IMR-90 (cell line): ENCODE measurements around the gene C19orf25. TPM values are rescaled to one million over a fixed set of nuclear protein-coding genes. Genes with fewer than 3 reads are reported as not detected.
A peak's percentile ranks its signal among the peaks of the same experiment; 100 is the strongest.

ENCODE experiments used
- ATAC-seq: fragments of 200-7000 bp; cut with Tn5 transposase; 2 replicates; pipeline ENCODE4 v1.9.1; 2020; ENCODE audit warnings: low read depth, mild to moderate bottlenecking, moderate library complexity
- BruUV-seq: library from RNA; stranded (reverse); fragments of 400-500 nt; replicated peaks from 2 replicates; lab custom pipeline; 2021; lab: Mats Ljungman, UMichigan
- CTCF ChIA-PET: fragments of 300-600 bp; formaldehyde crosslinking; extraction: SDS; loops from one replicate; lab custom pipeline; 2021; ENCODE audit warnings: antibody characterized with exemption; lab: Yijun Ruan, JAX
- POLR2A ChIA-PET: fragments of 300-600 bp; sonication (Branson Sonifier 250); formaldehyde crosslinking; loops from one replicate; lab custom pipeline; 2022; ENCODE audit warnings: antibody characterized with exemption; ENCODE audit not compliant: unreplicated experiment; lab: Charles Lee
- DNase-seq: peaks from one replicate; pipeline ENCODE4 v3.0.0; 2013
- H2AFZ ChIP-seq: replicated peaks from 2 replicates; pipeline ENCODE3; 2013; ENCODE audit warnings: low read length, mild to moderate bottlenecking; ENCODE audit not compliant: poor library complexity
- H2AK5ac ChIP-seq: 2 replicates; pipeline ENCODE4 v1.6.1; 2013; ENCODE audit warnings: low read depth, low read length, inconsistent platforms
- H2AK9ac ChIP-seq: replicated peaks from 2 replicates; pipeline ENCODE3; 2013; ENCODE audit warnings: mild to moderate bottlenecking, low read depth, low read length, moderate library complexity; ENCODE audit not compliant: poor library complexity
- H2BK120ac ChIP-seq: 2 replicates; pipeline ENCODE4 v1.6.1; 2013; ENCODE audit warnings: low read depth, low read length, inconsistent platforms
- H2BK15ac ChIP-seq: 3 replicates; pipeline ENCODE4 v1.6.1; 2013; ENCODE audit warnings: low read depth, low read length, inconsistent platforms
- H2BK20ac ChIP-seq: 2 replicates; pipeline ENCODE4 v1.6.1; 2013; ENCODE audit warnings: low read depth, mild to moderate bottlenecking, inconsistent platforms, low read length, moderate library complexity
- H2BK5ac ChIP-seq: 2 replicates; pipeline ENCODE4 v1.6.1; 2013; ENCODE audit warnings: mild to moderate bottlenecking, low read depth, low read length, inconsistent platforms; ENCODE audit not compliant: poor library complexity, severe bottlenecking
- H3K14ac ChIP-seq: replicated peaks from 2 replicates; pipeline ENCODE4 v1.6.1; 2013; ENCODE audit warnings: low read depth, low read length, inconsistent platforms
- H3K18ac ChIP-seq: 2 replicates; pipeline ENCODE4 v1.6.1; 2013; ENCODE audit warnings: low read depth, low read length, control low read depth
- H3K23ac ChIP-seq: 2 replicates; pipeline ENCODE4 v1.6.1; 2013; ENCODE audit warnings: low read depth, low read length, inconsistent platforms
- H3K27ac ChIP-seq: 2 replicates; pipeline ENCODE4 v1.5.1; 2013; ENCODE audit warnings: mild to moderate bottlenecking, control low read depth, low read length; ENCODE audit not compliant: insufficient read depth
- H3K27me3 ChIP-seq: 2 replicates; pipeline ENCODE4 v1.6.1; 2013; ENCODE audit warnings: low read length; ENCODE audit not compliant: control insufficient read depth, insufficient read depth
- H3K36me3 ChIP-seq: 2 replicates; pipeline ENCODE4 v1.6.1; 2013; ENCODE audit warnings: low read length, mixed read lengths; ENCODE audit not compliant: control insufficient read depth, insufficient read depth
- H3K4ac ChIP-seq: 2 replicates; pipeline ENCODE4 v1.6.1; 2013; ENCODE audit warnings: low read depth, low read length, inconsistent platforms
- H3K4me1 ChIP-seq: 2 replicates; pipeline ENCODE4 v1.6.1; 2013; ENCODE audit warnings: low read length, mixed read lengths; ENCODE audit not compliant: control insufficient read depth, insufficient read depth
- H3K4me2 ChIP-seq: 2 replicates; pipeline ENCODE4 v1.6.1; 2013; ENCODE audit warnings: low read depth, mild to moderate bottlenecking, control low read depth, low read length, moderate library complexity
- H3K4me3 ChIP-seq: 2 replicates; pipeline ENCODE4 v1.5.1; 2013; ENCODE audit warnings: low read depth, mild to moderate bottlenecking, control low read depth, low read length, moderate library complexity; ENCODE audit not compliant: insufficient read depth
- H3K56ac ChIP-seq: 2 replicates; pipeline ENCODE4 v1.6.1; 2013; ENCODE audit warnings: low read length, inconsistent platforms; ENCODE audit not compliant: insufficient read depth; ENCODE audit errors: extremely low read depth
- H3K79me1 ChIP-seq, 2 experiments: 2 replicates each; pipeline ENCODE4 v1.6.1; 2013; ENCODE audit warnings: low read length in 2 of 2, inconsistent platforms in 1 of 2, low read depth in 1 of 2
- H3K9ac ChIP-seq: 2 replicates; pipeline ENCODE4 v1.6.1; 2013; ENCODE audit warnings: low read depth, low read length, control low read depth
- H3K9me1 ChIP-seq: 2 replicates; pipeline ENCODE4 v1.6.1; 2013; ENCODE audit warnings: low read length, inconsistent platforms; ENCODE audit not compliant: insufficient read depth
- H3K9me3 ChIP-seq: 2 replicates; pipeline ENCODE4 v1.6.1; 2013; ENCODE audit warnings: low read length; ENCODE audit not compliant: control insufficient read depth, insufficient read depth
- H4K20me1 ChIP-seq: 2 replicates; pipeline ENCODE4 v1.6.1; 2013; ENCODE audit warnings: low read length, inconsistent platforms; ENCODE audit not compliant: insufficient read depth
- H4K5ac ChIP-seq: 2 replicates; pipeline ENCODE4 v1.6.1; 2013; ENCODE audit warnings: mild to moderate bottlenecking, low read depth, low read length, control low read depth
- H4K8ac ChIP-seq, 2 experiments: 2 replicates each; pipeline ENCODE4 v1.6.1; 2013; ENCODE audit warnings: low read depth in 2 of 2, low read length in 2 of 2, control low read depth in 1 of 2, inconsistent platforms in 1 of 2
- H4K91ac ChIP-seq: 2 replicates; pipeline ENCODE4 v1.6.1; 2013; ENCODE audit warnings: low read depth, low read length, inconsistent platforms; ENCODE audit not compliant: insufficient read depth
- FOS ChIP-seq: fragments of 150-350 bp; IDR thresholded peaks from 2 replicates; pipeline ENCODE4 v1.6.1; 2016; ENCODE audit warnings: low read depth, low read length
- MXI1 ChIP-seq: IDR thresholded peaks from 2 replicates; pipeline ENCODE4 v1.6.1; 2012; ENCODE audit warnings: low read depth, mild to moderate bottlenecking, low read length, moderate library complexity, borderline replicate concordance
- NFE2L2 ChIP-seq: fragments of 150-350 bp; IDR thresholded peaks from 2 replicates; pipeline ENCODE4 v1.6.1; 2016; ENCODE audit warnings: low read depth, mild to moderate bottlenecking, low read length
- WGBS, 2 experiments: methylation state at CpG; one replicate each; pipeline versions ENCODE4 v1.1.5 to v1.1.7; 2013; ENCODE audit warnings: missing lambda C conversion rate in 2 of 2; ENCODE audit not compliant: insufficient read length in 1 of 2; ENCODE audit errors: extremely low coverage in 2 of 2; 5-methylcytosine and 5-hydroxymethylcytosine counted together
- dilution Hi-C: fragments of 300-500 bp; cut with HindIII; formaldehyde crosslinking; loops from one replicate; pipeline ENCODE4 v1.14.3; 2018; ENCODE audit warnings: low sequenced_read_pairs; ENCODE audit not compliant: unreplicated experiment
- in situ Hi-C: fragments of 300-500 bp; cut with MboI; formaldehyde crosslinking; loops from 3 replicates; pipeline ENCODE4 v1.14.3; 2019; ENCODE audit warnings: low sequenced_read_pairs, inconsistent platforms, mixed read lengths
- intact Hi-C: fragments of 100-400 bp; cut with micrococcal nuclease; formaldehyde crosslinking; loops from 2 replicates; pipeline ENCODE4 v1.10.0; 2022
- polyA plus RNA-seq, 3 experiments: library from polyadenylated mRNA; depleted of rRNA; stranded (reverse); fragments of >200 nt; gene quantifications; 2 replicates each; pipeline ENCODE4 v1.2.3, GENCODE V29; 2012; ENCODE audit warnings: low replicate concordance in 1 of 3
- total RNA-seq: library from RNA; depleted of rRNA; stranded (reverse); fragments of >200 nt; gene quantifications from 2 replicates; pipeline ENCODE4 v1.2.3, GENCODE V29; 2012
- TF ChIP-seq, protein P1 (sequence below): fragments of 150-350 bp; IDR thresholded peaks from 2 replicates; pipeline ENCODE4 v1.6.1; 2017; ENCODE audit warnings: mild to moderate bottlenecking, antibody characterized with exemption, low read length, low read depth
- TF ChIP-seq, protein P2 (sequence below): conservative IDR thresholded peaks from 2 replicates; pipeline ENCODE4 v1.5.1; 2012; ENCODE audit warnings: mild to moderate bottlenecking, low read depth, low read length, improper control_type of control experiment

Gene C19orf25
- total and polyA plus RNA-seq, 2 of the 4 experiments (the other 2 are of a cell fraction), result 10.4 to 34.9 TPM

DNA sequence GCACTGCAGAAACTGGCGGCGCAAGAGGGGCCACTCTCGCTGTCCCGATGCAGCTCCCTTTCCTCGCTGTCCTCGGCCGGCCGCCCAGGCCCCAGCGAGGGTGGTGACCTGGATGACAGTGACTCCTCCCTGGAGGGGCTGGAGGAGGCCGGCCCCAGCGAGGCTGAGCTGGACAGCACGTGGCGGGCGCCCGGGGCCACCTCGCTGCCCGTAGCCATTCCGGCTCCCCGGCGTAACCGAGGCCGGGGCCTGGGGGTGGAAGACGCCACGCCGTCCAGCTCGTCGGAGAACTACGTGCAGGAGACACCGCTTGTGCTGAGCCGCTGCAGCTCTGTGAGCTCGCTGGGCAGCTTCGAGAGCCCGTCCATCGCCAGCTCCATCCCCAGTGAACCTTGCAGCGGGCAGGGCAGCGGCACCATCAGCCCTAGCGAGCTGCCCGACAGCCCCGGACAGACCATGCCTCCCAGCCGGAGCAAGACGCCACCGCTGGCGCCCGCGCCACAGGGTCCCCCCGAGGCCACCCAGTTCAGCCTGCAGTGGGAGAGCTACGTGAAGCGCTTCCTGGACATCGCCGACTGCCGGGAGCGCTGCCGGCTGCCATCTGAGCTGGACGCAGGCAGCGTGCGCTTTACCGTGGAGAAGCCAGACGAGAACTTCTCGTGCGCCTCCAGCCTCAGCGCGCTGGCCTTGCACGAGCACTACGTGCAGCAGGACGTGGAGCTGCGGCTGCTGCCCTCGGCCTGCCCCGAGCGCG is 12.4 kb downstream of the C19orf25 start:
- intact Hi-C loops, result no loop called here
- H3K27me3 ChIP-seq, result peaks cover 58% of the 10 kb centered on the region
- no peak overlapping the region for H2BK15ac ChIP-seq
- no peak overlapping the region for H3K4me3 ChIP-seq
- no peak overlapping the region for H4K5ac ChIP-seq
- no peak overlapping the region for H3K56ac ChIP-seq
- H4K91ac ChIP-seq, result no peak overlapping the region
- dilution Hi-C loops, result no loop called here
- no peak overlapping the region for H3K23ac ChIP-seq
- H2AK9ac ChIP-seq, result peak overlapping the region; percentile 42
- no peak overlapping the region for H2BK20ac ChIP-seq
- ATAC-seq, result no peak
- no peak for DNase-seq
- TF ChIP-seq MXI1 (no peak), FOS (no peak), NFE2L2 (no peak)
- TF ChIP-seq, protein P1, sequence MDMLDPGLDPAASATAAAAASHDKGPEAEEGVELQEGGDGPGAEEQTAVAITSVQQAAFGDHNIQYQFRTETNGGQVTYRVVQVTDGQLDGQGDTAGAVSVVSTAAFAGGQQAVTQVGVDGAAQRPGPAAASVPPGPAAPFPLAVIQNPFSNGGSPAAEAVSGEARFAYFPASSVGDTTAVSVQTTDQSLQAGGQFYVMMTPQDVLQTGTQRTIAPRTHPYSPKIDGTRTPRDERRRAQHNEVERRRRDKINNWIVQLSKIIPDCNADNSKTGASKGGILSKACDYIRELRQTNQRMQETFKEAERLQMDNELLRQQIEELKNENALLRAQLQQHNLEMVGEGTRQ, result no peak
- TF ChIP-seq, protein P2, sequence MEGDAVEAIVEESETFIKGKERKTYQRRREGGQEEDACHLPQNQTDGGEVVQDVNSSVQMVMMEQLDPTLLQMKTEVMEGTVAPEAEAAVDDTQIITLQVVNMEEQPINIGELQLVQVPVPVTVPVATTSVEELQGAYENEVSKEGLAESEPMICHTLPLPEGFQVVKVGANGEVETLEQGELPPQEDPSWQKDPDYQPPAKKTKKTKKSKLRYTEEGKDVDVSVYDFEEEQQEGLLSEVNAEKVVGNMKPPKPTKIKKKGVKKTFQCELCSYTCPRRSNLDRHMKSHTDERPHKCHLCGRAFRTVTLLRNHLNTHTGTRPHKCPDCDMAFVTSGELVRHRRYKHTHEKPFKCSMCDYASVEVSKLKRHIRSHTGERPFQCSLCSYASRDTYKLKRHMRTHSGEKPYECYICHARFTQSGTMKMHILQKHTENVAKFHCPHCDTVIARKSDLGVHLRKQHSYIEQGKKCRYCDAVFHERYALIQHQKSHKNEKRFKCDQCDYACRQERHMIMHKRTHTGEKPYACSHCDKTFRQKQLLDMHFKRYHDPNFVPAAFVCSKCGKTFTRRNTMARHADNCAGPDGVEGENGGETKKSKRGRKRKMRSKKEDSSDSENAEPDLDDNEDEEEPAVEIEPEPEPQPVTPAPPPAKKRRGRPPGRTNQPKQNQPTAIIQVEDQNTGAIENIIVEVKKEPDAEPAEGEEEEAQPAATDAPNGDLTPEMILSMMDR, result no peak
- no peak overlapping the region for H4K8ac ChIP-seq
- H3K36me3 ChIP-seq, result no peaks in the 10 kb centered on the region
- no peak overlapping the region for H3K4ac ChIP-seq
- no peak overlapping the region for H2AFZ ChIP-seq
- H3K18ac ChIP-seq, result no peak overlapping the region
- no peak overlapping the region for H3K27ac ChIP-seq
- no peak overlapping the region for H2BK5ac ChIP-seq
- no peaks in the 10 kb centered on the region for H3K9me1 ChIP-seq
- ChIA-PET POLR2A (no interaction called here), CTCF (no interaction called here)
- no peaks in the 10 kb centered on the region; the same call in 1 of the 2 replicates for H3K9me3 ChIP-seq
- H3K4me1 ChIP-seq, result peaks cover 21% of the 10 kb centered on the region
- BruUV-seq, result no TSS peak
- in situ Hi-C loops, result no loop called here
- H3K9ac ChIP-seq, result no peak overlapping the region
- H3K4me2 ChIP-seq, result no peak overlapping the region
- no peak overlapping the region for H3K14ac ChIP-seq
- H2AK5ac ChIP-seq, result no peak overlapping the region
- H4K20me1 ChIP-seq, result peaks cover 59% of the 10 kb centered on the region
- H2BK120ac ChIP-seq, result no peak overlapping the region
- peaks cover 0 to 3% of the 10 kb centered on the region in 2 experiments; a peak in 1 of 4 replicates for H3K79me1 ChIP-seq
- 26% methylated on average over 53 of the region's 70 CpGs; no CpG with 5 or more reads in 1 of the 2 experiments for WGBS, 2 experiments
